A549 (cell line): ENCODE results near the gene TEX51.

Experiments used
- BHLHE40 ChIP-seq: IDR thresholded peaks from 2 replicates; pipeline ENCODE4 v1.6.1; 2012; ENCODE audit warnings: low read depth, low read length, inconsistent platforms
- CBX8 ChIP-seq: fragments of 200-600 bp; sonication (generic); IDR thresholded peaks from 2 replicates; pipeline ENCODE4 v1.6.1; 2016
- CTCF ChIP-seq: fragments of >200 bp; sonication (Bioruptor Twin); formaldehyde crosslinking; IDR thresholded peaks from 3 replicates; pipeline ENCODE4 v1.5.1; 2016
- ELK1 ChIP-seq: fragments of 150-350 bp; IDR thresholded peaks from 2 replicates; pipeline ENCODE4 v1.6.1; 2014; ENCODE audit warnings: low read depth, mild to moderate bottlenecking, low read length
- HMGXB4 ChIP-seq: fragments of 250-450 bp; sonication (Bioruptor Pico); IDR thresholded peaks from 2 replicates; pipeline ENCODE4 v1.5.0; 2021; ENCODE audit warnings: mild to moderate bottlenecking, moderate library complexity, borderline replicate concordance
- JUN ChIP-seq, 2 experiments: fragments of >200 bp; sonication (Bioruptor Twin); formaldehyde crosslinking; IDR thresholded peaks; 2 replicates in 1 of 2; 3 replicates in 1 of 2; pipeline ENCODE4 v1.6.1; 2016 to 2017
- NFE2L2 ChIP-seq: fragments of 150-350 bp; conservative IDR thresholded peaks from 2 replicates; pipeline ENCODE4 v1.6.1; 2014; ENCODE audit warnings: low read length
- NR3C1 ChIP-seq: fragments of >200 bp; sonication (Bioruptor Twin); formaldehyde crosslinking; IDR thresholded peaks from 3 replicates; pipeline ENCODE4 v1.6.1; 2017
- POLR2A ChIP-seq: IDR thresholded peaks from 2 replicates; pipeline ENCODE4 v1.6.1; 2012; ENCODE audit warnings: mild to moderate bottlenecking, low read length
- POLR2AphosphoS2 ChIP-seq: conservative IDR thresholded peaks from 2 replicates; pipeline ENCODE4 v1.6.1; 2012; ENCODE audit warnings: low read length, improper control_type of control experiment, inconsistent platforms
- RCOR1 ChIP-seq: fragments of 150-350 bp; IDR thresholded peaks from 2 replicates; pipeline ENCODE4 v1.6.1; 2014; ENCODE audit warnings: antibody characterized with exemption, low read length, low read depth
- RFX5 ChIP-seq: fragments of 450-650 bp; IDR thresholded peaks from 2 replicates; pipeline ENCODE4 v1.7.1; 2014; ENCODE audit warnings: antibody characterized with exemption, mild to moderate bottlenecking, moderate library complexity
- USF2 ChIP-seq: fragments of 450-650 bp; IDR thresholded peaks from 2 replicates; pipeline ENCODE4 v1.6.1; 2014; ENCODE audit warnings: antibody characterized with exemption

GRCh38 chr2:126889496-126890135 lies 9.1 kb upstream of the TEX51 start:
- no peak for TF ChIP-seq RFX5
- no peak for TF ChIP-seq POLR2A
- no peak for TF ChIP-seq CTCF
- TF ChIP-seq POLR2AphosphoS2: no peak
- TF ChIP-seq HMGXB4 (CRISPR knock-in tag): no peak
- no peak for TF ChIP-seq USF2
- no peak for TF ChIP-seq NR3C1
- no peak for TF ChIP-seq NFE2L2
- no peak for TF ChIP-seq RCOR1
- TF ChIP-seq JUN (IDR thresholded peaks at IDR 0.05): no peak
- TF ChIP-seq BHLHE40: no peak
- no peak for TF ChIP-seq CBX8
- TF ChIP-seq ELK1: no peak
